Measurements from ENCODE around the gene NDUFS7. TPM values are rescaled to one million over a fixed set of nuclear protein-coding genes. Genes with fewer than 3 reads are reported as not detected.

The NDUFS7 gene
- total RNA-seq, 4 donors from 2014 or later, result 259 to 497 (median 377) TPM

- DNase-seq, result no peak
Observed at GRCh38 chr19:1349211-1349610, 34.5 kb upstream of the NDUFS7 start.

DNA sequence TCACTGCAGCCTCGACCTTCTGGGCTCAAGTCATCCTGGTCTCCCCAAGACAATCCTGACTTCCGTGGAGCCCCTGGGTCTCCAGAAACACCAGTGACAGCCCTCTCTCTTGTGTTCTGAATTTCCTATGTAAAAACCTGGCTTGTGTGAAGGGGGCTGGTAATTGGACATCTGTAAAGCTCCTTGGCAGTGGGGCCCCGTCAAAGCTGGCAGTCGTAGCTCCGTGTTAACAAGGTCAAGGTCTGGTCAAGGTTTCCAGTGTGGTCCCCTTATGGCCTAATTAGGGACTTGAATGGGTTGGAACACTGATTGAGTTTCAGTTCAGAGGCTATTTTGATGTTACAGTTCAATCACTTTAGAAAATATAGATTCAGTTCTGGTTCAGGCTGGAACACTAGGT is 32.8 kb upstream of the NDUFS7 start:
- H3K27ac ChIP-seq, result no peak overlapping the region
- no peak for TF ChIP-seq POLR2A (IDR thresholded peaks at IDR 0.05)
- TF ChIP-seq, protein P1, sequence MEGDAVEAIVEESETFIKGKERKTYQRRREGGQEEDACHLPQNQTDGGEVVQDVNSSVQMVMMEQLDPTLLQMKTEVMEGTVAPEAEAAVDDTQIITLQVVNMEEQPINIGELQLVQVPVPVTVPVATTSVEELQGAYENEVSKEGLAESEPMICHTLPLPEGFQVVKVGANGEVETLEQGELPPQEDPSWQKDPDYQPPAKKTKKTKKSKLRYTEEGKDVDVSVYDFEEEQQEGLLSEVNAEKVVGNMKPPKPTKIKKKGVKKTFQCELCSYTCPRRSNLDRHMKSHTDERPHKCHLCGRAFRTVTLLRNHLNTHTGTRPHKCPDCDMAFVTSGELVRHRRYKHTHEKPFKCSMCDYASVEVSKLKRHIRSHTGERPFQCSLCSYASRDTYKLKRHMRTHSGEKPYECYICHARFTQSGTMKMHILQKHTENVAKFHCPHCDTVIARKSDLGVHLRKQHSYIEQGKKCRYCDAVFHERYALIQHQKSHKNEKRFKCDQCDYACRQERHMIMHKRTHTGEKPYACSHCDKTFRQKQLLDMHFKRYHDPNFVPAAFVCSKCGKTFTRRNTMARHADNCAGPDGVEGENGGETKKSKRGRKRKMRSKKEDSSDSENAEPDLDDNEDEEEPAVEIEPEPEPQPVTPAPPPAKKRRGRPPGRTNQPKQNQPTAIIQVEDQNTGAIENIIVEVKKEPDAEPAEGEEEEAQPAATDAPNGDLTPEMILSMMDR (IDR thresholded peaks at IDR 0.05 in 4 of 5, conservative IDR thresholded peaks at IDR 0.05 in 1 of 5), result no peak
- intact Hi-C loops (cut with DNase I; ENCODE audit: low total_unique reads) (loop anchor here (5.0 kb wide), 1 partner anchor 51 kb away; the partner anchor contains the start of gene GAMT), in situ Hi-C loops (cut with MboI; ENCODE audit: low sequenced_read_pairs in 4 of 4) (no loop called here)
- no peaks in the 10 kb centered on the region for H3K36me3 ChIP-seq
- no peaks in the 10 kb centered on the region for H3K9me3 ChIP-seq
- DNase-seq, result no peak
- H3K27me3 ChIP-seq, result no peaks in the 10 kb centered on the region
- ATAC-seq, result no peak
- H3K4me3 ChIP-seq, result no peak overlapping the region
- peaks cover 4 to 12% of the 10 kb centered on the region in 2 donors for H3K4me1 ChIP-seq

More at GRCh38 chr19:1349211-1349610, 34.5 kb upstream of the NDUFS7 start:
- Histone ChIP-seq H3K4me1 (peaks cover 0 to 6% of the 10 kb centered on the region in 2 donors), H3K27ac (no peak overlapping the region), H3K4me3 (no peak overlapping the region), H3K27me3 (no peaks in the 10 kb centered on the region), H3K36me3 (no peaks in the 10 kb centered on the region), H3K9me3 (no peaks in the 10 kb centered on the region)
- no peak for ATAC-seq
- in situ Hi-C loops (cut with MboI; ENCODE audit: low sequenced_read_pairs in 4 of 4) (no loop called here), intact Hi-C loops (cut with DNase I; ENCODE audit: low total_unique reads) (no loop called here)
- no peak for TF ChIP-seq POLR2A (IDR thresholded peaks at IDR 0.05)
- TF ChIP-seq, protein P1 (IDR thresholded peaks at IDR 0.05 in 4 of 5, conservative IDR thresholded peaks at IDR 0.05 in 1 of 5), result no peak

GRCh38 chr19:1351381-1351851 is 32.3 kb upstream of the NDUFS7 start:
- no peak for TF ChIP-seq POLR2A (IDR thresholded peaks at IDR 0.05)
- TF ChIP-seq, protein P1 (IDR thresholded peaks at IDR 0.05 in 4 of 5, conservative IDR thresholded peaks at IDR 0.05 in 1 of 5), result no peak
- in situ Hi-C loops (cut with MboI; ENCODE audit: low sequenced_read_pairs in 4 of 4), result no loop called here
- H3K9me3 ChIP-seq, result no peaks in the 10 kb centered on the region

GRCh38 chr19:1353144-1353543 is 30.6 kb upstream of the NDUFS7 start:
- in situ Hi-C loops (cut with MboI; ENCODE audit: low sequenced_read_pairs in 4 of 4), result no loop called here
- Histone ChIP-seq H3K27ac (no peak overlapping the region), H3K27me3 (no peaks in the 10 kb centered on the region), H3K4me3 (no peak overlapping the region), H3K4me1 (peaks cover 11 to 21% of the 10 kb centered on the region in 2 donors), H3K9me3 (no peaks in the 10 kb centered on the region), H3K36me3 (peaks cover 0 to 17% of the 10 kb centered on the region in 2 donors)
- TF ChIP-seq, protein P1 (IDR thresholded peaks at IDR 0.05 in 4 of 5, conservative IDR thresholded peaks at IDR 0.05 in 1 of 5), result no peak
- TF ChIP-seq POLR2A (IDR thresholded peaks at IDR 0.05), result no peak
- DNase-seq (no peak), ATAC-seq (no peak)
- intact Hi-C loops (cut with DNase I; ENCODE audit: low total_unique reads), result loop anchor here (5.0 kb wide), 1 partner anchor 49 kb away; the partner anchor contains the start of gene GAMT

More at GRCh38 chr19:1351381-1351851, 32.3 kb upstream of the NDUFS7 start:
- Histone ChIP-seq H3K27ac (no peak overlapping the region), H3K27me3 (no peaks in the 10 kb centered on the region), H3K36me3 (no peaks in the 10 kb centered on the region), H3K4me1 (peaks cover 10 to 18% of the 10 kb centered on the region in 2 donors), H3K4me3 (no peak overlapping the region)
- no peak for ATAC-seq
- intact Hi-C loops (cut with DNase I; ENCODE audit: low total_unique reads), result loop anchor here (5.0 kb wide), 1 partner anchor 51 kb away; the partner anchor contains the start of gene GAMT
- no peak for DNase-seq
